ENCODE results near the gene ABLIM2.
"Not testable (repeated sequence)": the region's sequence is repeated elsewhere in the genome, so short reads cannot be mapped to it uniquely, and the experiment has no call there.

Gene ABLIM2

DNA sequence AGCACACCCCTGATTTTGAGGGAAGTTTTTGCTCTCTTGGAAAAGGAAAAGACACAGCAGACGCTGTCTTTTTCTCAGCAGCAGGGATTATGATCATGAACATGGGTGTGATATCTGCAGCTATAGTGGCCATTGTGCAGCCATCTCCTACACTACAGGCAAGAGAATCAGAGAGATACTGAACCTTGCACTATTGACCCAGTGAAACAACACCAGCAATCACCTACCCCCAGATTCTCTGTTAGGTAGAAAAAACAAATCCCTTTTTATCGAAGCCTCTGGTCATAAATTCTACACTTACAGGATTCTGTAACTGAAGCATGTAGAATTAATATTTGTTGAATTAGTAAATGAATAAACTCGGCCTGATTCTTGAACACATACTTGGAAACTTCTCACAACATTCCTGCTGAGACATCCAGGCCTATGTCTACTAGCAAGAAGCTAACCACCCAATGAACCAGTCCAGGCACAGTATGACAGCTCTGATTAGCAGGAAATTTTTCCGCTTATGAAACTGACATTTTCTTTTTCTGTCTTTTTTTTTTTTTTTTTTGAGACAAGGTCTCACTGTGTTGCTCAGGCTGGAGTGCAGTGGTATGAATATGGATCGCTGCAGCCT lies 213.9 kb downstream of the ABLIM2 start:
- no peak for DNase-seq (ENCODE audit: low read depth in 2 of 3, low spot score in 2 of 3)

DNA sequence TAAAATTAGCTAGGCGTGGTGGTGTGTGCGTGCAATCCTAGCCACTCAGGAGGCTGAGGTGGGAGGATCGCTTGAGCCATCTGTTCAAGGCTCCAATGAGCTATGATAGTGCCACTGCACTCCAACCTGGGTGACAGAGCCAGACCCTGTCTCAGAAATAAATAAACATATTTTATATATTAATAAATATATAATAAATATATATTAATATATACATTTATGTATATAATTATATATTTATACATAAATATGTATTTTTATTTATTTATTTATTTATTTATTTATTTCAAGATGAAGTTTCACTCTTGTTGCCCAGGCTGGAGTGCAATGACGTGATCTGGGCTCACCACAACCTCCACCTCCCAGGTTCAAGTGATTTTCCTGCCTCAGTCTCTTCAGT lies 214.9 kb downstream of the ABLIM2 start:
- not testable (repeated sequence) for DNase-seq (ENCODE audit: low read depth in 2 of 3, low spot score in 2 of 3)

DNA sequence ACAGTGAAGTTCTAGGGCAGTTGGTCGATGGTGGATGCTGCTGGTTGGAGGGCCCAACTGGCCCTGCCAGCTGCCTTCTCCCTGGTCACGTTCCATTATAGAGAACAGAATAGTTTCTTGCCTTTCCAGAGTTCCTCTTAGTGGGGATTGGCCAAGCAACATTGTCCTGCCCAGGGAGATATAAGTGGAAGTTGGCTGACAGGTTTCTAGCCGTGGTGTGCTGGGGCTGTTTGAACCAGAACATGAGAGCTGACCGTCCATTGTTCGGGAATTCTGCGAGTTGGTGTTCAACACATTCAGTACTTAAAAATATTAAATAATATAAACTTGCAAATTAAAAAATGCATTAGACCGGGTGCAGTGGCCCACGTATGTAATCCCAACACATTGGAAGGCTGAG lies 215.4 kb downstream of the ABLIM2 start:
- DNase-seq (ENCODE audit: low read depth in 2 of 3, low spot score in 2 of 3) = no peak

DNA sequence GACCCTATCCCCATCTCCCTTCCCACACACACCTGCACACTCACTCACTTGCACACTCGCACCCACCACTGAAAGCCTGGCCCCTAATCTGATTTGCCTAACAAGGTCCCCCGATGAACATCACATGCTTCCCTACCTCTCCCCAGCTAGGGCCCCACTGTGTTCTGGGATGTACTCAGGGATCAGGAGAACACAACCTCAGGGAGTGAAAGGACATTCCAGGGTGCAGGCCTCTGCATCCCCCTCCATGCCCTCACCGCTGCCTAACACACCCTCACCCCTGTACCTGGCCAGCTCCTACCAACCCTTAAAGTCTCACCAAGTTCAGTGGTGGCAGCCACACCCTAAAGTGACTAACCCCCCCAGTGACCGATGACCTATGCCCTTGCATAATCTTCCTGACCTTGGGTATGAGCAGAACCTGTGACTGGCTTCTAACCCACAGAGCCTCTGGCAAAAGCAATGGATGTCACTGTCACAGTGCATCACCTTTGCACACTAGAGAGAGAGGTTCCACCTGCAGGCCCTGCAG lies 216.6 kb downstream of the ABLIM2 start:
- DNase-seq (ENCODE audit: low read depth in 2 of 3, low spot score in 2 of 3) = no peak

DNA sequence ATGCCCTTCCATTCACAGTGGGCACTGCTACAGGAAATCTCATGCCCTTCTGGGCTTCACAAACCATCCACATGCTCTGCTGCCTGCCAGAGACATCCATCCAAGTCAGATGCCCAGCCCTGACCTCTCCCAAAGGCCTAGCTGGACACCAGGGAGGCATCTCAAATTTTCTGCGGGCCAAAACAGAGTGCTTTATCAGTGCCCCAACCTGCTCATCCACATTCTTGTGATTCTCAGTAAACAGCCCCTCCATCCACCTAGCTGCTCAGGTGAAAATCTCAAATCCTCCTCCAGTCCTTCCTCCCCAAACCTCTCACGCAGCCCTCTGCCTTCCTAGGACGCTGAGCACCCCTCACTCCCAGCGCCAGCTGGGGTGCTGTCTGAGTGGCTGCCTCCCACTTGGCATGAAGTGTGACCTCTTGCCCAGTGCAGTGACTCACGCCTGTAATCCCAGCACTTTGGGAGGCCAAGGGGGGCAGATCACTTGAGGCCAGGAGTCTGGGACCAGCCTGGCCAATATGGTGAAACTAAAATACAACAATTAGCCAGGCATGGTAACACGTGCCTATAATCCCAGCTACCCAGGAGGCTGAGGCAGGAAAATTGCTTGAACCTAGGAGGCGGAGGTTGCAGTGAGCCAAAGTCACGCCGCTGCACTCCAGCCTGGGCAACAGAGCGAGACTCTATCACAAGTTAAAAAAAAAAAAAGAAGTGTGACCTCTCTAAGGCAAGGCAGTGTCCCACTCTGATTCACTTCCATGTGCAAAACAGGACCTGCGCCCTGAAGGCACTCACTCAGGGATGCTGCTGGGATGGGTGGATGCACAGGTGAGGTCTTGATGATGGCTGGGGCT lies 217.3 kb downstream of the ABLIM2 start:
- no peak for DNase-seq (ENCODE audit: low read depth in 2 of 3, low spot score in 2 of 3)

DNA sequence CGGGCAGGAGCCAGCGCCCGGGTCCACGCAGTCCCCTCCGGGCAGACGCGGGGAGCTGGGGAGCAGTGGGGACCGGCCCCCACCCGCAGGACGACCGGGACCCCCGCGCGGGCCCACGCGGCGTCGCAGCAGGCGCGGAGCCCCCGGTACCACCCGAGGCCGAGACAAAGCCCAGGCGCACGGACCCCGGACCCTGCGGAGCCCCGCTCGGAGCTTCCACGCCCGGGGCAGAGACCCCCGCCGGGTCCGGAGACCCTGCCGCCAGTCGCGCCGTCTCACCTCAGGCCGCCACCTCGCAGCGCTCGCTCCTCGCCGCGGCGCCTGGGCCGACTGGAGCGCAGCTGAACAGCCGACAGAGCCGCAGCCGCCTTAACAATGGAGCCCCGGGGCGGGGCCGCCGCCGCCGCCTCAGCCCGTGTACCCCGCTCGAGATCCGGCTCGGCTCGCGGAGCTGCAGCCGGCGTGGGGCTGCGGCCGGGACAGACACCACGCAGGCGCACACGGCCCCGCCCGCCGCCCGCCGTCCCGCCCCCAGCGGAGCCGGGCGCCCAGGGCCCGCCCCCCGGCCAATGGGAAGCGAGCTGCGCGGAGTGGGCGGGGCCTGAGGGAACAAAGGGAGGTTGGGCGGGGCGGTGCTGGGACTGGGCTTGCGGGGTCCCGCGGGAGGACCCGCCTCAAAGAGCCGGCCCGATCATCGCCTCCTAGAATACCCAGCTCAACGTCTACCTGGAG lies 219.1 kb downstream of the ABLIM2 start, which contains the start of gene AFAP1:
AFAP1 (minus strand) TSS at position 485 of the 732 bp plus-strand sequence. CDS start 67,783 bp downstream, outside the sequence.
- DNase-seq (ENCODE audit: low read depth in 2 of 3, low spot score in 2 of 3) = peak; percentile 57 to 74 (median 61)

DNA sequence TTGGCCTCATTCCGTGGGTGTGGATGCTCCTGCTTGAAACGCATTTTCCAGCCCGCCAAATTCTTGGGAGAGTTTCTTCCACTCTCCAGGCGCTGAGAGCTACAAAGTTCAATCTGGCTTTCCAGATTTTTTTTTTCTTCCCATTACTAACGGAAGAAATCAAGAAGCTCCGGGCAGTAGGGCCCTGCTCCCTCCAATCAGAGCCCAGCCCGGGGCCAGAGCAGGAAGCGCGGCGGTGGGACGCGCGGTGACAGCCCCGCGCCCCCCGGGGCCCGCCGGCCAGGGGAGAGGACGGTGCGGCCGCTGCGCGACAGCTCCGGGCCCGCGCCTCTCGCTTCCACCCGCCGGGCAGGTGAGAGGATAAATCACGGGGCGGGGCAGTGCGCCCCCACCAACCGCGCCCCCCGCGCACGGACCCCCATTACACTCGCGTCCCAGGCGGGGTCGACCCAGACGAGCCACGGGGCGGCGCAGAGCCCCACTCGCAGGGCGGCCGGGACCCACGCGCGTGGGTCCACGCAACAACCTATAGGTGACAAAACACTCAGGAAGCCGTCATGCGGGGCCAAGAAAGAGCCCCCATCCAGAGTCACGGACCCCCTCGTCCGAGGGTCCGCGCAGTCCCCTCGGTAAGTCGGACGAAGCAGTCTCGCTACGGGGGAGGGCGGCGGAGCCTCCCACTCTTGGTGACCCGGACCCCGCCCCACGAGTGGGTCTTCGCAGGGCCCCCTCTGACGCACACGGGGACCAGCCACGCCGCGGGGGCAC lies 219.8 kb downstream of the ABLIM2 start:
- DNase-seq (ENCODE audit: low read depth in 2 of 3, low spot score in 2 of 3) = no peak

DNA sequence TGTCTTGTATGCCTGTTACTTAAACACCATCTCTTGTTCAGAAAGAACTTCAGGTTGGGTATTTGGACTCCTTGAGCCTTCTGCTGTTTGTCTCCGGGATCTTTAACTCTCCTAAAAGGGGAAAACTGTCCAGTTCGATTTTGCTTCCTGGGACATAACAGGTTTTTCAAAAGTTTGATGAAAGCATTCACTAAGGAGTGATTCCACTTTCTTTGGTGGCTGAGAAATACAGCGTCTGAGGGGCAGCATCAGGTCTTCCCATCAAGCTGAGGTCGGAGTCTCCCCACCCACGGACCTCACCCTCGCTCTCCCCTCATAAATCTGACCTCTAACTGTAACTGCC lies 220.4 kb downstream of the ABLIM2 start:
- DNase-seq (ENCODE audit: low read depth in 2 of 3, low spot score in 2 of 3) = no peak

DNA sequence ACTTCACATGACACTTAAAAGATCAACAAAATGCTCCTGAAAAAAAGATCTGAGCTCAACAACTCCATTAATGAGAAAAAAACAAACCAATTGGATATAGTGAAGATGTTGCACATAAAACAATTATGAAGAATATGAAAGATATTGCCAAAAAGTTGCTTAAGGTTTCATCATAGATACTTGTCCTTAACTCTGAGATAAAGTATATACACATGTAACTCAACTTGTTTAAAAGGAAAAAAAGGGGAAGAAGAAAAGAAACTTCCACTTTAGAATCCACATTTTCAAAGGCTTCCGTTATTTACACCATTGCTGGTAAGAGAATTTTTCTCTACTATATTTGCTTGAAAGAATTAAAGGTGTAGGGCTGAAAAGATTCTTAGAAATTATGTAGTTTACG lies 221.6 kb downstream of the ABLIM2 start:
- DNase-seq (ENCODE audit: low read depth in 2 of 3, low spot score in 2 of 3) = no peak

DNA sequence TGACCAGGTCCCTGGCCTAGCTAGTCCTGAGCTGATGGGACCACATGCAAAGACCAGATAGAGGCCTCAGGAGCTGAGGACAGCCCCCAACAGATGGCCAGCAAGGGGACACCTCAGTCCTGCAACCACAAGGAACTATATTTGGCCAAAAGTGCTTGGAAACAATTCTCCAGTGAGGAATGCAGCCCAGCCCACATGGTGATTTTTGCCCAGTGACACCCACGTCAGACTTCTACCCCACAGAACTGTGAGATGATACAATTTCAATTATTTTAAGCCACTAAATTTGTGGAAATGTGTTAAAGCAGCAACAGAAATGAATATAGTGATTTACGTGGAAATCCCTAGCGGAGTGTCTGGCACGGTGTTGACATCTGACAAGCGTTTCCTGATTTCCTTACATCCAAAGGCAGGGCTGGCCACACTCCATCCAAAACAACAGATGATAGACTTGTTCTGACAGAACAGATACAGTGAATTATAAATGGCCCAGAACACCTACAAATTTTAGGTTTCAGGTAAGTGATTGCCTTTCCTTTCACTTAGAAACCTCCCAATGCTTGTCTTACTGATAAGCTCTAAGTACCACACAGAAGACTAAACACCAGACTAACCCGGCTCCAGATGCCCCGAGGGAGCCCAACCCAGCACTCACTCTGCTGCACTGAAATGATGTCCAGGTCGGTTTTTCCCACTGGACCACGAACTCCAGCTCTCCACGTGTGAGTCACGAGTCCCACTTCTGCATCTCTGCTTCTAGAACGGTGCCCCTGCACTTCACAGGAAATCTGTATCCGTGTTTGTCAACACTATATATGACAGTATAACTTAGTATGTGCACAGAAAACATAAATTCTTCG lies 224.7 kb downstream of the ABLIM2 start:
- DNase-seq (ENCODE audit: low read depth in 2 of 3, low spot score in 2 of 3) = no peak

DNA sequence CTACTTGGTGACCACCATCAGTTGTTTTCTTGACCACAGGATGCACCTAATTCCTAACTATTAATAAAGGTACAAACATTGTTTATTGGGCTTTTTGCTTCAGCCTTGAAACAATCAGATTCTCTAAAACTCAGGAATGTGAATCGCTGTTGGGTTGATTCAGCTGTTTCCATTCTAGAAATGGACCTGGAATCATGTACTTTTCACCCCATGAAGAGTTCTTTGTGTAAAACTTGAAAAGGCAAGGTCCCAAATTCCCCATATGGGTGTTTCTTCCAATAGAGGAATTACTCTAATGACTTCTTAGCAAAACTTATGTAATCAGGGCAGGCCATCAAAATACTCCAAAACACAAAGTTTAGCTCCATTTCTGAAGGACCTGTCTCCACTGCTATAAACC lies 226.3 kb downstream of the ABLIM2 start:
- no peak for DNase-seq (ENCODE audit: low read depth in 2 of 3, low spot score in 2 of 3)

DNA sequence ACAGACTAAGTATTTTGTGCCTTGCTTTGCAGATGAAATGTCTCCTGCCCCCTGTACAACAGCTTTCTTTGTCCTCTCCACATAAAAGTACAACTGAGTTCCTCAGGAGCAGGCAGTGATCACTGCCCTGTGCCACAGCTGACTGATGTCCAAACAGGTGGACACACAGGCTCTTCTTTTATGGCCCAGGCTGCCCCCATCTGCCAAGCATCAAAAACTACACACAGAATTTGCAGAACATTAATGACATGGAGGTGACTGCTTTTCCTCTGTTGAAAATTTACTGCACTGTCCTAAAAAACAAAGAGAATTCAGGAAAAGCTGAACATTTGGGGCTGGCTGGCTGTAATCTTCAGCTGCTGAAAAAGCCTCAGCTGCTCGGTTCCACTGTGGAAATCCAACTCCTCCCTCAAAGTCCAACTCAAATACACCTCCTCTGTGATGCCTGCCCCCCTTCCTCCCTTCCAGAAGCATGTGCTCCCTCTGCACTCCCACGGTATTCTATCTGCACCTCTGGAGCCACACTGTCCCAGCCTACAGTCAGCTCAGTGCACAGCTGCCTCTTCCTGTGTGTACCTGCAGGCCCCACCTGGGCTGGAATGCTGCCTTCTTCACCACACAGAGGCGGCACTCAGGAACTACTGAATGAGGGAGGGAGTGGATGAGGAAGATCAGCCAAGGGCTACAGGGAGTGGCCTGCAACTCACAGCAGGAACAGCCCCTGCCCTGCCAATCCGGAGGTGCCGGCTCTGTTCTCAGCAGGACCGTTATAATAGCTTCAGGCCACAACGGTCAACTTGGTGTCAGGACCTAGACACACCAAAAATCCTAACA lies 229.3 kb downstream of the ABLIM2 start:
- DNase-seq (ENCODE audit: low read depth in 2 of 3, low spot score in 2 of 3) = no peak

DNA sequence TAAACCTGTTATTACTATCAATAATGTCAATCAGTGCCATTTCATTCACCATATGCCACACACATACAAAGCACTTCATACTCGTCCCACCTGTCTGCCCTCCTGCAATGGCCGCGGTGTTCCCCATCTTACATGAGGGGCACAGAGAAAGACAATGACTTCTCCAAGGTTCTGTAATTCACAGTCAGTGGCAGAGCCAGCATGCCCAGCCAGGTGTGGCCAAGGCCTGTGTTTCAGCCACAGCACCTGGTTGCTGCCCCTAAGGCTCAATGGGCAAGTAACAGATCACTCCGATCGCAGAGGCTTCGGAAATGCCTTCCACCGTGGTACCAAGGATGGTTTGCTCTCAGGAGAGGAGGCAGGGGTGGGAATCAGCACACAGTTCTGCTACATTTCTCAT lies 229.9 kb downstream of the ABLIM2 start:
- DNase-seq (ENCODE audit: low read depth in 2 of 3, low spot score in 2 of 3) = no peak

DNA sequence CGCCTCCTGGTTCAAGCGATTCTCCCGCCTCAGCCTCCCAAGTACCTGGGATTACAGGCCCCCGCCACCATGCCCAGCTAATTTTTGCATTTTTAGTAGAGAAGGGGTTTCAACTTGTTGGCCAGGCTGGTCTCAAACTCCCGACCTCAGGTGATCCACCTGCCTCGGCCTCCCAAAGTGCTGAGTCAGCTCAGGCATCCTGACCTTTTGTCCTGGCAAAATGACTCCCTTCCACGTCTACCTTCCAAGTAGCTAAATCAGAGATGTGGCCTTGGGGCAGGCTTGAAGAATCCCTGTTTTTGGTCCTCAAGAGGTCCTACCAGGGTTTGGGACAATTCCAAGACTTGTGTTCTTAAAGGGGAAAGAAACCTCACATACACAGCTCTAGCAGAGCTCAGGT lies 231.8 kb downstream of the ABLIM2 start:
- DNase-seq (ENCODE audit: low read depth in 2 of 3, low spot score in 2 of 3) = no peak

DNA sequence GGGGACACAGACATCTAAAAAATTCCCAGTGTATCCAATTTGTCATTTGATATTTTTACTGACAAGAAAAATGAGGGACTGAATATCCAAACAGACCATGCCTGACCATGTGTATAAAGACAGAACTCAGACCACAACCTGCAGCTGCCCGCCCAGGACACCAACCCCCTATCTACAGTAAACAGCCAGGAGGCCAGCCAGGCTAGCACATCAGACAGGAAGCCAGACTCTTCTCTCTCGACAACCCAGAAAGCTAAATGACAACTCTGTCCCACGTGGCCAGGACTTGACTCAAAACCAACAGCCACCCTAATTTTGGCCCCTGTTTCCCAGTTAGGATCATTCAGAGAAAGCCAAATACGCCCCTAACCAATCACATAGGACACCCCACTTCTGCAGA lies 234.0 kb downstream of the ABLIM2 start:
- DNase-seq (ENCODE audit: low read depth in 2 of 3, low spot score in 2 of 3) = no peak

DNA sequence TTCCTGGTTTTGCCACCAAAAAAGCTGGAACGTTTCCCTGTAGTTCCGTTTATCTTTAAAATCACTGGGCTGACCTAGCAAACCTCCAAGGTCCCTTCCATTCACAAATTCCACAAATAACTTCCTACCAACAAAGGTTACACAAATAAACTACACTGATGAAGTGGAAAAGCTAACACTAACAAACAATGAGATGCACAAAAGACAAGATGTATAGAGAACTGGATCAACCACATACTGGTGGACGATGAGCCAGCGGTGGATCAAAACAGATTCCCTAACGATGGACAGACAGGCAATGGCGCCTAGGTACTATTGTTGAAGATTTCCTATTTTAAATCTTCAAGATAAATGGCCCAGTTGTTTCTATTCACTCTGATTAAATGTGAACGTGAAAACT lies 234.4 kb downstream of the ABLIM2 start:
- DNase-seq (ENCODE audit: low read depth in 2 of 3, low spot score in 2 of 3) = no peak

DNA sequence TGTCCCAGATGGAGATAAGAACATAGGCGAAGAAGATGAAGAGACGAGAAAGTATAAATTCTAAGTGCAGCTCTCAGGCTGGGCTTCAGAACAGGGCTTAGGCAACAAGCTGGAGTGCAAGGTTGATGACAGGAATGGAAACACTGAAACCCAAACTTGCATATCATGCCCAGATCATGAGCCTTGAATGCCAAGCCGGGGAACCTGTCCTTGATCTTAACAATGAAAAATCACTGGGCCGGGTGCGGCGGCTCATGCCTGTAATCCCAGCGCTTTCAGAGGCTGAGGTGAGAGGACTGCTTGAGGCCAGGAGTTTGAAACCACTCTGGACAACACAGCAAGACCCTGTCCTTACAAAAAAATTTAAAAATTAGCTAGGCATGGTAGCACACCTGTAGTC lies 236.1 kb downstream of the ABLIM2 start:
- no peak for DNase-seq (ENCODE audit: low read depth in 2 of 3, low spot score in 2 of 3)

DNA sequence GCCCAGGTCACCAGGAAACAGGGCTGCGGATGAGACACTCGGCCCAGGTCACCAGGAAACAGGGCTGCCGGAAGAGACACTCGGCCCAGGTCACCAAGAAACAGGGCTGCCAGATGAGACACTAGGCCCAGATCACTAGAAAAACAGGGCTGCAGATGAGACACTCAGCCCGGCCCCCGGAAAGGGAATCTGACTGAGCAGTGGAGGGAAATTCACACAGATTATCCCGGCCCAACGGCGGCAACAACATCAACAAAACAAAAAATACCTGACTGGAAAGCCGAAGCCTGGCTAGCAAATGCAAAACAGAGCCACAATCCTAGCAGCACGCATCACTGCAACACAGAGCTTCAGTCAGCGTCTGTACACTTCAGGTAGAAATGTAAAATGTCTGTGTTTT lies 239.6 kb downstream of the ABLIM2 start:
- DNase-seq (ENCODE audit: low read depth in 2 of 3, low spot score in 2 of 3) = no peak

DNA sequence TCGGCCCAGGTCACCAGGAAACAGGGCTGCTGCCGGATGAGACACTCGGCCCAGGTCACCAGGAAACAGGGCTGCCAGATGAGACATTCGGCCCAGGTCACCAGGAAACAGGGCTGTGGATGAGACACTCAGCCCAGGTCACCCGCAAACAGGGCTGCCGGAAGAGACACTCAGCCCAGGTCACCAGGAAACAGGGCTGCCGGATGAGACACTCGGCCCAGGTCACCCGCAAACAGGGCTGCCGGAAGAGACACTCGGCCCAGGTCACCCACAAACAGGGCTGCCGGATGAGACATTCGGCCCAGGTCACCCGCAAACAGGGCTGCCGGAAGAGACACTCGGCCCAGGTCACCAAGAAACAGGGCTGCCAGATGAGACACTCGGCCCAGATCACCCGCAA lies 240.4 kb downstream of the ABLIM2 start:
- DNase-seq (ENCODE audit: low read depth in 2 of 3, low spot score in 2 of 3) = not testable (repeated sequence)

Data from activated CD8-positive, alpha-beta memory T cell treated with anti-CD3 and anti-CD28 coated beads for 48 hours (primary cell).